Measurements from ENCODE around the gene CTSO.

CTSO gene

DNA sequence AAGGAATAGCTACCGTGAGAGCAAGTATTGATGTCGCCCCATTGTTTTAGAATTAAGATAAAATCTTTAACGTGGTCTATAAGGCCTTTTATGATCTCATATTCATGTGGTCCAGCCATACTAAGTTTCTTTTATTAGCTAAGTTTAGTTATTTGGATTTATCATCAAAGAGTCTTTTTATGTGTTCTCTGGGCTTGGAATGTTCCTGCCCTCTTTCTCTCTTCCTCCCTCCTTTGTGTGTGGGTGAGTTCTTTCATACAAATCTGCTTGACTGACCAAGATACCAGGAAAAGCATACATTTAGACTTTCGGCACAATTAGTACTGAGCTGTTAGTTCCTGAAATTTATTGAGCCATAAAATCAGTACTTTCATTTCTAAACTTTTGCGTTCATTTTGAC, 38.9 kb downstream of the CTSO start:
- no peak for TF ChIP-seq TAF1 (IDR thresholded peaks at IDR 0.05; ENCODE audit: low read depth, low read length)
- no peak for FAIRE-seq
- no peak for DNase-seq (ENCODE audit: insufficient read length, low spot score)

DNA sequence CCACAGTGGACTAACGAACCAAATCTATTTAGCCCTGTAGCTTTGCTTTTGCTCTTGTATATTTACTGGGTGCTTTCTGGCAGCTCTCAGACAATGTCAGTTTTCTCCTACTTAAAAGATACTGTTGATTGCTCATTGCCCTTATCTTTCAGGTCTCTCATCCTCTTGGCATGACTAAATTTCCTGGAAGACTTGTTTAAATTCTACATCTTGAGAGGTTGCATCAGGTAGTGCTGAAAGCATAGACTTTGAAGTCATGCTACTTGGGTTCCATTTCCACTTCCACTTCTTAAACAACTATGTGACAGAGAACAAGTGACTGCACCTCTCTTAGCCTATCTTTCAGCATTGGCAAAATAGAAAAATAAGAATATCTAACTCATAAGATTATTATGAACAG, 41.8 kb downstream of the CTSO start:
- no peak for FAIRE-seq
- TF ChIP-seq POLR2A (IDR thresholded peaks at IDR 0.05; ENCODE audit: low read depth, low read length) (no peak), SPI1 (IDR thresholded peaks at IDR 0.05; ENCODE audit: low read depth, low read length) (no peak), TAF1 (IDR thresholded peaks at IDR 0.05; ENCODE audit: low read depth, low read length) (no peak), PAX5 (IDR thresholded peaks at IDR 0.05; ENCODE audit: insufficient read depth, low read length, severe bottlenecking) (no peak), POU2F2 (IDR thresholded peaks at IDR 0.05; ENCODE audit: low read depth, low read length) (no peak), POLR2AphosphoS5 (IDR thresholded peaks at IDR 0.05; ENCODE audit: low read depth, low read length) (no peak)
- DNase-seq (ENCODE audit: insufficient read length, low spot score), result no peak

GRCh38 chr4:155909615-155910226, 43.9 kb downstream of the CTSO start:
- FAIRE-seq, result no peak

DNA sequence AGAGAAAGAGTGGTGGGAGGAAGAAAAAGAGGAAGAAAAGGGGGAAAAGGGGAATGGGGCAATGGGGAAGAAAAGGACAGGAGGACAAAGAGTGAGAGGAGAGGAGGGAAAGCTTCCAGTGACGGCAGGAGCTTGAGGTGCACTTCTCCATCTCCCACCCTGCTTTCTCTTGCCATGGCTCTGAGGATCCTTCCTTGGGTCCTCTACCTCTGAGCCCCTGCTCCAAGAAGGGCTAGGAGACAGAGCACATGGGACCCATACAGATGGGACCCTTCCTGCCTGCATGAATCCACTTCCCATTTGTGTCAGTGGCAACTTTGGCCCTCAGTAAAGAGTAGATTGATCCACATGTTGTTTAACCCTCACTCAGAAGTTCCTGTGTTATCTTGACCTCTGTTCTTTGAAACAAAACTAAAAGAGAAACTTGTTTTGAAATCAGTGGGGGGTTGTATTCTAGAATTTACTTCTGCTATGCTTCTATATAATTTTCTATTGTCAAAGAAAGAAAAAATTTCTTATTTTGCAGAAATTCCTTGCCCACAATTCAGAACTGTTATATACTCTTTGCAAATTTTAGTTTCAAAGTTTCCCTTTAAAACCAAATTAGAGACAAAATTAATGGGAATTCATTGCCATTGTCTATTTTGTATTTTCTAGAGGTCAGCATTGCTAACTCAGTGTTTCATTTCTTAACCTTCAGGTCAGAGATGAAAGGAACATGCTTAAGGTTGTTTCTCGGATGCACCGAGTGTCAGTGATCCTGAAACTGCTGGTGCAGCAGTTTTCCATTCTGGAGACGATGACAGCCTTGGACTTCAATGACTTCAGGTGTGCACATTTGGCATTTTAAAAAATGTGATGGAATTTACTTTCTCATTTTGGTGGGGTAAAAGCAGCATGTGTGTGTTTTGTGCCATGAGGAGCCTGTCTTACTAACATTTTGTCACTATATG, 45.2 kb downstream of the CTSO start:
- TF ChIP-seq TAF1 (IDR thresholded peaks at IDR 0.05; ENCODE audit: low read depth, low read length) (no peak), POLR2AphosphoS5 (IDR thresholded peaks at IDR 0.05; ENCODE audit: low read depth, low read length) (no peak), POLR2A (IDR thresholded peaks at IDR 0.05; ENCODE audit: low read depth, low read length) (no peak), SPI1 (IDR thresholded peaks at IDR 0.05; ENCODE audit: low read depth, low read length) (no peak), POU2F2 (IDR thresholded peaks at IDR 0.05; ENCODE audit: low read depth, low read length) (no peak), PAX5 (IDR thresholded peaks at IDR 0.05; ENCODE audit: insufficient read depth, low read length, severe bottlenecking) (no peak)
- FAIRE-seq, result no peak
- no peak for DNase-seq (ENCODE audit: insufficient read length, low spot score)

More at GRCh38 chr4:155909615-155910226, 43.9 kb downstream of the CTSO start:
- DNase-seq (ENCODE audit: insufficient read length, low spot score), result no peak
- no peak for TF ChIP-seq POLR2A (IDR thresholded peaks at IDR 0.05; ENCODE audit: low read depth, low read length)
- no peak for TF ChIP-seq PAX5 (IDR thresholded peaks at IDR 0.05; ENCODE audit: insufficient read depth, low read length, severe bottlenecking)
- TF ChIP-seq SPI1 (IDR thresholded peaks at IDR 0.05; ENCODE audit: low read depth, low read length), result no peak
- no peak for TF ChIP-seq POU2F2 (IDR thresholded peaks at IDR 0.05; ENCODE audit: low read depth, low read length)
- no peak for TF ChIP-seq POLR2AphosphoS5 (IDR thresholded peaks at IDR 0.05; ENCODE audit: low read depth, low read length)
- no peak for TF ChIP-seq TAF1 (IDR thresholded peaks at IDR 0.05; ENCODE audit: low read depth, low read length)

DNA sequence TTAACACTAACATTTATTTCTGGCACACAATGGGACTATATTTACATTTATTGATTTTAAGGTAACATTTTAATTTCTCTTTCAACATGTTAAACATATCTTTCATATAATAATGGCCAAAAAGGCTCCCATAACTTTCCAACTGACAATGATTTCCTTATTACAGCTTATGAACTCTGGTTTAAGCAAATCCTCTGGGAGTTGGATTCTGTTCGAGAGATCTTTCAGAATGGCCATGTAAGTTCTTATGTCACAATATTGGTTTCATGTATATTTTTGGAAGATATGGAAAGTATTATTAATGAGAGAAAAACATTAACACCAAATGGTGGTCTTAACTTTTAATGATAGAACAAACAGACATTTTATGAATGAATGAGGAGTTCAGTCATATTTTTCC, 46.1 kb downstream of the CTSO start:
- no peak for TF ChIP-seq POLR2A (IDR thresholded peaks at IDR 0.05; ENCODE audit: low read depth, low read length)
- TF ChIP-seq TAF1 (IDR thresholded peaks at IDR 0.05; ENCODE audit: low read depth, low read length), result no peak
- no peak for TF ChIP-seq SPI1 (IDR thresholded peaks at IDR 0.05; ENCODE audit: low read depth, low read length)
- TF ChIP-seq POU2F2 (IDR thresholded peaks at IDR 0.05; ENCODE audit: low read depth, low read length), result no peak
- TF ChIP-seq POLR2AphosphoS5 (IDR thresholded peaks at IDR 0.05; ENCODE audit: low read depth, low read length), result no peak
- no peak for FAIRE-seq
- DNase-seq (ENCODE audit: insufficient read length, low spot score), result no peak

DNA sequence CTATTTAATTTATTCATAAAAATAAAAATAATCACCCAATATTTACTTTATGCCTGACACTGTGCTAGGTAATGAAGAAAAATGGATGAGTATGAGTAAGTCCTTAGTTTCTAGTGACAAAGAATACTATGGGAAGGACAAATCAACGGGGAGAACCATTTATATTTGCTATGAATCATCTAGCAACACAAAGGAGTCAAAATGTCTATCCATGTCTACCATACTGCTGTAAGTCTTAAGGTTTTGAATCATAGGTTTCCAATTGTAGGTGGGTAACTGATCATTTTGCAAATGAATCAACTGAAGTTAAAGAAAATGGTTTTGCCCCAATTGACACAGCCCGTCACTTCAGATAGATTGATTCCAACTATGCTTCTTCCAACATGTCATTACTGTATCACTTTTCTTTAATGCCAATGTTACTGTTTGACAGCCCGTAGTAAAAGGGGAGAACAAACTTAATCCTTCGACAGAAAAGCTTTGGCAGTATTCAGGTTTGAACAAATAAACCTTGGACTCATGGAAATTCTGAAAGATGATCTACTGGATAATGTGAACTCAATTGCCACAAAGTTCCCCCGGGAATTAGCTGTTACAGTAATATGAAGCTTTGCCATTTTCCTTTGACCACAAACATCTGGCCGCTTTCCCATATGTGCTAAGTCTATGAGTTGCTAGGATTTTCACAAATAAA, 47.0 kb downstream of the CTSO start:
- no peak for FAIRE-seq
- TF ChIP-seq POLR2A (IDR thresholded peaks at IDR 0.05; ENCODE audit: low read depth, low read length), result no peak
- TF ChIP-seq POLR2AphosphoS5 (IDR thresholded peaks at IDR 0.05; ENCODE audit: low read depth, low read length), result no peak
- no peak for TF ChIP-seq TAF1 (IDR thresholded peaks at IDR 0.05; ENCODE audit: low read depth, low read length)
- no peak for TF ChIP-seq SPI1 (IDR thresholded peaks at IDR 0.05; ENCODE audit: low read depth, low read length)
- no peak for TF ChIP-seq PAX5 (IDR thresholded peaks at IDR 0.05; ENCODE audit: insufficient read depth, low read length, severe bottlenecking)
- TF ChIP-seq POU2F2 (IDR thresholded peaks at IDR 0.05; ENCODE audit: low read depth, low read length), result no peak
- no peak for DNase-seq (ENCODE audit: insufficient read length, low spot score)

GRCh38 chr4:155904331-155904730, 49.3 kb downstream of the CTSO start:
- TF ChIP-seq POLR2AphosphoS5 (IDR thresholded peaks at IDR 0.05; ENCODE audit: low read depth, low read length) (no peak), SPI1 (IDR thresholded peaks at IDR 0.05; ENCODE audit: low read depth, low read length) (no peak), PAX5 (IDR thresholded peaks at IDR 0.05; ENCODE audit: insufficient read depth, low read length, severe bottlenecking) (no peak), TAF1 (IDR thresholded peaks at IDR 0.05; ENCODE audit: low read depth, low read length) (no peak), POLR2A (IDR thresholded peaks at IDR 0.05; ENCODE audit: low read depth, low read length) (no peak), POU2F2 (IDR thresholded peaks at IDR 0.05; ENCODE audit: low read depth, low read length) (no peak)
- no peak for FAIRE-seq
- DNase-seq (ENCODE audit: insufficient read length, low spot score), result no peak

DNA sequence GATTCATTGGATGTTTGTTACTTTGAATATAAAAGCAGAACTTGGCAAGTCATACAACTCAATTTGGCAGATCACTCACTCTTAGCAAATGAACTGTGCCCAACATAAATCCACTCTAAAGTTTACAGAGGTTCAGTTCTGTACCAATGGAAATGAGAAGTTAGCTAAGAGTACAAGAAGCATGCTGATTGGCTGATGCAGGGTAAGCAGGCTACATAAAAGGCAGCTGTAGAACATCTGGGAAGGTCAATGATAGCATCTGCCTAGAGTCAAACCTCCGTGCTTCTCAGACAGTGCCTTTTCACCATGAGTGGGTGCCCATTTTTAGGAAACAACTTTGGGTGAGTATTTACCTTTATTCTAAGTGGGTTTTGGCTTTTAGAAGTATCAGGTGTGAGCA, 50.2 kb downstream of the CTSO start, which contains the start of gene TDO2:
TDO2 (plus strand) TSS at position 244 of the 400 bp plus-strand sequence; CDS start at position 307, 63 bp downstream.
- DNase-seq (ENCODE audit: insufficient read length, low spot score) (no peak), FAIRE-seq (no peak)
- TF ChIP-seq TAF1 (IDR thresholded peaks at IDR 0.05; ENCODE audit: low read depth, low read length) (no peak), SPI1 (IDR thresholded peaks at IDR 0.05; ENCODE audit: low read depth, low read length) (no peak), POLR2A (IDR thresholded peaks at IDR 0.05; ENCODE audit: low read depth, low read length) (no peak), POU2F2 (IDR thresholded peaks at IDR 0.05; ENCODE audit: low read depth, low read length) (no peak), PAX5 (IDR thresholded peaks at IDR 0.05; ENCODE audit: insufficient read depth, low read length, severe bottlenecking) (no peak), POLR2AphosphoS5 (IDR thresholded peaks at IDR 0.05; ENCODE audit: low read depth, low read length) (no peak)

GRCh38 chr4:155901013-155901412, 52.7 kb downstream of the CTSO start:
- TF ChIP-seq POLR2AphosphoS5 (IDR thresholded peaks at IDR 0.05; ENCODE audit: low read depth, low read length), result no peak
- no peak for TF ChIP-seq POU2F2 (IDR thresholded peaks at IDR 0.05; ENCODE audit: low read depth, low read length)
- no peak for TF ChIP-seq SPI1 (IDR thresholded peaks at IDR 0.05; ENCODE audit: low read depth, low read length)
- TF ChIP-seq PAX5 (IDR thresholded peaks at IDR 0.05; ENCODE audit: insufficient read depth, low read length, severe bottlenecking), result no peak
- TF ChIP-seq TAF1 (IDR thresholded peaks at IDR 0.05; ENCODE audit: low read depth, low read length), result no peak
- no peak for TF ChIP-seq POLR2A (IDR thresholded peaks at IDR 0.05; ENCODE audit: low read depth, low read length)
- FAIRE-seq (no peak), DNase-seq (ENCODE audit: insufficient read length, low spot score) (no peak)

Data from GM12891 (cell line).